GM19238 (cell line): ENCODE measurements around the gene XYLT2.
"Not testable (repeated sequence)": the region's sequence is repeated elsewhere in the genome, so short reads cannot be mapped to it uniquely, and the experiment has no call there.

Source experiments
- DNase-seq: peaks from one replicate; pipeline ENCODE4 v3.0.0; 2011; ENCODE audit warnings: low spot score; ENCODE audit not compliant: insufficient read length

The XYLT2 gene

GRCh38 chr17:50319306-50320004 is 26.5 kb upstream of the XYLT2 start:
- no peak for DNase-seq

DNA sequence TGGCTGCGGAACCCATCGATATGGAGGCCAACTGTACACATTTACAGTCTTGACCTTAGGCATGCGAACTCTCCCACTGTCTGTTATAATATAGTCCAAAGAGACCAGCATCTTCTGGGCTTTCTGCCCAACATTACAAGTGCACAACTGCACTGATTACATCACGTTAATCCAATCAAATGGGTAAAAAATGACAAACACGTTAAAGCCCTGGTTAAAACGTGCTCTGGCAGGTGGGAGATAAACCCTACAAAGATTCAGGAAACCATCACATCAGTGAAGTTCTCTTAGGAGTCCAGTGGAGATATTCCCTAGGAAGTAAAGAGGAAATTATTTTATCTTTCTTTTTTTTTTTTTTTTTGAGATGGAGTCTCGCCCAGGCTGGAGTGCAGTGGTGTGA is 23.7 kb upstream of the XYLT2 start:
- no peak for DNase-seq

DNA sequence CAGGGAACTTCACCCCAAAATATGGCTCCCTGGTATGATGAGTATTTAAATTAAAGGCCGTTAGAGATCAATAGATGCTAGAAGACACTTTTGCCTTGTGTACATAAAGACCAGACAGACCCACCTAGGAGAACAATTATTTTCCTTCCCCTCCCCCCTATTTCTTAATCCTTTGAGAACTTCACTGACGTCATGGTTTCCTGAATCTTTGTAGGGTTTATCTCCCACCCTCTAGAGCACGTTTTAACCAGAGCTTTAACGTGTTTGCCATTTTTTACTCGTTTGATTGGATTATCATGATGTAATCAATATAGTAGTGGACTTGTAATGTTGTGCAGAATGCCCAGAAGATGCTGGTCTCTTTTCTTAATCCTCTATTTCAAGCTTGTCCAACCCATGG is 22.9 kb upstream of the XYLT2 start:
- no peak for DNase-seq

DNA sequence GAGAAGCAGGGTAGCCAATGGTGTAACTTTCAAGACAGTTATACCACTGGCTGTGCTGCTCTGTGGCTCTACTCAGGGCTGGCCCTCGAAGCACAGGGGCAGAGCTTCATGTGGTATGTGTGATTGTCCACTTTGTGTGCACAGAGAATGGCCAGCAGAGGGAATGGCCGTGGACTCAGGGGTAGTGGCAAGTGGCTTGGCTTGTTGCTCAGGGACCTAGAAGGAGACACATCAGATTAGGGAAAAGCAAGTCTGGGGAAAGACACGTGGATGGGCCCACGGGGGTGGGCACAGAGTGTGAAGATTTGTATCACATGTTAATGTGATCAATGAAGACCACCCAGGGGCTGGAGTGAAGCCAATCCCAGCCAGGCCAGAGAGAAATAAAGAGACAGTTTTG is 20.0 kb upstream of the XYLT2 start:
- DNase-seq: no peak

DNA sequence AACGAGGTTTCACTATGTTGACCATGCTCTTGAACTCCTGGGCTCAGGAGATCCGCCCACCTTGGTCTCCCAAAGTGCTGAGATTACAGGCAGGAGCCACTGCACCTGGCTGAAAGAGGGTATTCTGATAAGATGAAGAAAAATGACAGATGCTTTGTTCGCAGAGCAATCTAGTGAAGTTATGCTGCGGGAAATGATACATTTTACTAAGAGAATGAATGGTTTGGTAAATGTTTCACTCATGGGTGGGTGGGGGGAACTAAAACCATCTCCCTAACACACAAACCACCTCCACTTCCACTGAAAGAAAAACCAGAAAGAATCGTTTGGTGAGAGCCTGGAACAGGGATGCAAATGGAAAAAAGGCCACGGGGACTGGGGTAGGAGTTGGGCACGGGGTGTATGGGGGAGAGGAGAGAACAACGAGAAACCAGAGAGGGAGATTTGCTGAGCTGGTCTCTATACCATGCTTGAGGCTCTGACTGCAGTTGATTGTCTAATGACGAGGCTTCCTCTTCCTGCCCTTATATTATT is 19.0 kb upstream of the XYLT2 start:
- no peak for DNase-seq

- no peak for DNase-seq
Measured at GRCh38 chr17:50328363-50329325, 17.3 kb upstream of the XYLT2 start.

- no peak for DNase-seq
Measured at GRCh38 chr17:50329716-50330115, 16.2 kb upstream of the XYLT2 start.

- DNase-seq: no peak
Measured at GRCh38 chr17:50330151-50330775, 15.7 kb upstream of the XYLT2 start.

GRCh38 chr17:50331085-50331791 is 14.7 kb upstream of the XYLT2 start:
- no peak for DNase-seq

DNA sequence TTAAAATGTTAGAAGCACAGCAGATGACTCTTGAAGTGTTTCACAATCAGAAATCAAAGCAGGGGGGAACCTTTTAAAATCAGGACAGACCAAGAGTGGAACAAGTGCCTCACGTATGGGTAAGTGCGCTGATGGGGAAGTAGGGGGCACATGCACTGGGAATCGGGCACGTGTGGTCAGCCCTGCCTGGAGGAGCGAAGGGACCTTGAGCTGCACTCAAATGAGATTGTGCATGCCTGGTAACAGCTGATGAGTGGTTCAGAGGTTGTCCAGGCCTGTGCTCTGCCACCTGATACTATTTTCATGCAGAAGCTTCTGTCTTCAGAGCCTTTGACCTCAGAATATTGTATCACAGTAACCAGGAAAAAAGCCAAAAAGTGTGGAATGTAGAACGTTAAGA is 13.7 kb upstream of the XYLT2 start:
- DNase-seq: no peak

DNA sequence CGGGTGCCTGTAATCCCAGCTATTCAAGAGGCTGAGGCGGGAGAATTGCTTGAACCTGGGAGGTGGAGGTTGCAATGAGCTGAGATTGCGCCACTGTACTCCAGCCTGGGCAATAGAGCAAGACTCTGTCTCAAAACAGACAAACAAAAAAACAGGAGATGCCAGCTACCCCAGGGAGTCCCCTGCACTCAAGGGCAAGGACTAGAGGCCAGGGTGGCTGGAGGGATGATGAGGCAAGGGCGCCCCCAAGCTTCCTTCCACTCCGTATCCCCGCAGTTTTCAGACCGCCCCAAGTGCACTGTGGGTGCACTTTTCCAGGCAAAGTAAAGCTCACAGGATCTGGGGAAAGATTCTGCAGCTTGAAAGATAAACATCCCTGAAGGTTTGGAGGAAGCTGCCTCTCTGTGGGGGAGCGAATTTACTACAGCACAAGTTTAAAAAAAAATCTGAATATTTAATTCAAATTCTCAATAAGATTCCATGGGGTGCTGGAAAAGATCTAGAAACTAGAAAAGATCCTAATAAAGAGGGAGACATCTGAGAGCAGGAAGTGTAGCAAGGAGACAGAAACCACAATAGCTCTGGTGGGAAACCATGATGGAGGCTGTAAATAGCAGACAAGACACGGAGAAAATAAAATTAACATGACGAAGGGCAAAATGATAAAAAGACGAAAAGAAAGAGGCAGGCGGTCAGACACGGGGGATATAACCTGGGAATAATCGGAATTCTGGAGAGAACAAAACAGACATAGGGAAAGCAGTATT is 12.5 kb upstream of the XYLT2 start:
- not testable (repeated sequence) for DNase-seq

- DNase-seq: no peak
Measured at GRCh38 chr17:50337956-50338355, 8.0 kb upstream of the XYLT2 start.

DNA sequence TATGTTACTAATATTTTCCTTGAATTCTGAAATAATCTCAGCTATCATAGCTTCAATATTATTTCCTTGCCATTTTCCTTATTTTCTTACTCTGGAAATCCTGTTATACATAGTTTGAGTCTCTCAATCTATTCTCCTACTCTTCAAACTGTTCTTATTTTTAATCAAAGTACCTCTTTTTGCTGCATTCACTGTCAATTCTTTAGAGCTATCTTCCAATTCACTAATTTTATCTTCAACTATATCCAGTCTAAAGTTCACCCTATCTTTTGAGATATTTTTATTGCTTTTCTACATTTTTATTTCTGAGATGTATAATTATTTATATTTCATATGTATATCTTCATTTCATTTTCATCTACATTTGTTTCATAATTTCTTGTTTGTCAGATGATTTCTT is 7.3 kb upstream of the XYLT2 start:
- DNase-seq: no peak

DNA sequence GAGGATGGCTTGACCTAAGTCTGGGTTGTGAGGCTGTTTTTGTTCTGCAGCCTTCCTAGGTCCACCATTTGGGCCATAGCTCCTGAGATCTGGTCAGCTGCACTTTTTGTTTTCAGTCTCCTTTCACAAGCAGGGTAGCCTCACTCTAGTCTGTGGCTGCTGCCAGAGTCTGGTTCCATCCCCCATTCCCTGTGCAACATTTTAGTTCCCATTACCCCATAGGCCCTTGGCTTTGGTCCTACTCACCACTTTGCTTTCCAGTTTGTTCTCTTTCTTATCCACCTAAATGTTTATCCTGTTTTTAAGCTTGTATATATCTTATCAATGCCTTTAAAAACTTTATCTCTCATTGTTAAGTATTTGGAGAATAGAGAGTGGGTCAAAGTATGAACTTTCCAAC is 6.5 kb upstream of the XYLT2 start:
- no peak for DNase-seq

DNA sequence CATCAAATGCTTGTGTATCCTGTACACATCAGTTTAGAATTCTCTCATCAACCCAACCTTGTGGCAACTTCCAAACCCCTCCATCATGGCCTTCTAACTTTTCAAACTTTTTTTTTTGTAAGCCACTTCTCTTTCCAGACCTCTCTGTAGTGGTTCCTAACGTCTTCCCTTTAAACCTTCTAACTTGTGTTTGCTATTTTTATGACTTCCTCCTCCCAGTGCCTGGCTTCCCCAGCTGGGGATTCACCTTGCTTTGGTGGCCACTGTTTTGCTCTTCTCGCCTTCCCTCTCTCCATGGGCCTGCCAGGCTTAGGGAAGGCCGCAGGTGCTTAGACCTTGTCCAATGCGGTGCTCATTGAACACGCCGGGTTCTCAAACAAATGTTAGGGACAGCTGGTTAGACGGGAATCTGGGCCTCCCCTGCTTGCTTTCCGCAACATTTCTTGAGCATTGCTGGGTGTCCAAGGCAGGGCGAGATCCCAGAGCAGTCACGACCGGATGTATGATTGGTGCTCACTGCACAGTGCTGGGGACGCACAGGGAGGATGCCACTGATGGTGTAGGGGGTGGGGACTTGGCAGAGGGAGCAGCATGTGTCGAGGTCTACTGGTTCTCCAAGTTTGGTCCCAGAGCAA is 1.1 kb upstream of the XYLT2 start:
- no peak for DNase-seq

DNA sequence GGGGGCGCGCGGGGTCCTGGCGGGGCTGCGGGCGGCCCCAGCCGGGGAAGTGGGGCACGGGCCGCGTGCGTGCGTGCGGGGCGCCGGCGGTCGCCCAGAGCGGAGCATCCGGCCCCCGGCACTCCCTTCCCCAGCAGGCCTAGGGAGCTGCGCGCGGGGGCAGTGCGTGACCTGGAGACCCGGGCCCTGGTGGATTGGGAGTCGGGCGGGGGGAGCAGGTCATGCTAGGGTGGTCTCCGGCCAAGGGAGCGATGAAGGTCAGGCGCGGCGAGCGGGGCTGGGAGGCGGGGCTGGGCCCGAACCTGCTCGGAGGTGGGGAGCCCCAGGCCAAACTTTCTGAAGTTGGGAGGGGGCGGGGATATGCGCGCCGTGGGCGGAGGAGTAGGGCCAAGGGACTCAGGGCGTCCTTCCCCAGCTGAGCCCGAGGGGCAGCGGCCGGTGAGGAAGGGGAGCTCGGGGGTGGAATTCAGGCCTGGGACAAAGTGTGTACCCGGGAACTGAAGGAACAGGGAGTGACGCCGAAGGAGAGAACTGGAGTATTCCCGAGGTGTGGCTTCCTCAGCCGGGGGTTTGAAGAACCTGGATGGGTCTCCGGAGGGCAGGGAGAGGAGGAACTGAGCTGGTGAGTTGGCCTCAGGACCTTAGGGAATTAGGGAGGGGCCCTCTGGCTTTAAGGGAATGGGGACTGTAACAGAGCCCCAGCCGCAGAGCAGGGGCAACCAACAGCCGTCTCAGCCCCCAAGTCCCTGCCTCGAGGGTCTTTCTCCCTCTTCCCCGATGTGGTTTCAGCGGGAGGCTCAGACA is 589 bp downstream of the XYLT2 start:
- DNase-seq: peak; percentile 64

GRCh38 chr17:50347117-50347893 is 1.4 kb downstream of the XYLT2 start:
- no peak for DNase-seq

DNA sequence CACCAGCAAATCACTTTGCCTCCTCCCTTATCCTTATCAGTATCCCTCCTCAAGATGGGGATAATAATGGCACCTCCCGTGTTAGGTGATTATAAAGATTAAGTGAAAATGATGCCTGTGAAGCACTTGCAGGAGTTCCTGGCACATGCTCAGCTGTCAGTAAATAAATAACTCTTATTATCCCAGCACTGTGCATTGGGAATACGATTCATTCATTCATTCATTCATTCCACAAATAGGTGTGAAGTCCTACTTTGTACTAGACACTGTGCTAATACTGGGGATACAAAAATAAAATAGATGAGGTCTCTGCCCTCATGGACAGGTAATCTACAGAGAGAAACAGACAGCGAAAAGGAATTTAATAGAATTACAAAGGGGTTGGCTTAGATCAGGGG is 2.0 kb downstream of the XYLT2 start:
- DNase-seq: no peak
